Myocyte (in vitro differentiated cells): ENCODE data around the gene TMEM45A. TPM values are rescaled to one million over a fixed set of nuclear protein-coding genes. Genes with fewer than 3 reads are reported as not detected.
"Not testable (repeated sequence)": the region's sequence is repeated elsewhere in the genome, so short reads cannot be mapped to it uniquely, and the experiment has no call there.

ENCODE experiments used
- DNase-seq: peaks from one replicate; pipeline ENCODE4 v3.0.0-alpha.2; 2012; ENCODE audit warnings: low read depth
- total RNA-seq: library from RNA; depleted of rRNA; stranded (reverse); fragments of >200 nt; gene quantifications from 2 replicates; pipeline ENCODE4 v1.2.3, GENCODE V29; 2014

TMEM45A gene
- total RNA-seq, 1 donor from 2014 or later, result 17.6 TPM

DNA sequence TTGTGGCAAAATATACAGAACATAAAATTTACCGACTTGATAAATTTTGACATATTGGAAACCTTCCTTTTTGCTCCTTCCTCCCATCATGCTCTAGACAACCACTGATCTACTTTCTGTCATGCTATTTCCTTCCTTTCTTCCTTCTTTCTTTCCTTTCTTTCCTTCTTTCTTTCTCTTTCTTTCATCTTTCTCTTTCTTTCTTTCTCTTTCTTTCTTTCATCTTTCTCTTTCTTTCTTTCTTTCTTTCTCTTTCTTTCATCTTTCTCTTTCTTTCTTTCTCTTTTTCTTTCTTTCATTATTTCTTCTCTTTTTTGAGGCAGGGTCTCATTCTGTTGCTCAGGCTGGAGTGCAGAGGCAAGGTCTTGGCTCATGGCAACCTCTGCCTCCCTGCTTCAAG is 8.9 kb upstream of the TMEM45A start:
- DNase-seq, result no peak

DNA sequence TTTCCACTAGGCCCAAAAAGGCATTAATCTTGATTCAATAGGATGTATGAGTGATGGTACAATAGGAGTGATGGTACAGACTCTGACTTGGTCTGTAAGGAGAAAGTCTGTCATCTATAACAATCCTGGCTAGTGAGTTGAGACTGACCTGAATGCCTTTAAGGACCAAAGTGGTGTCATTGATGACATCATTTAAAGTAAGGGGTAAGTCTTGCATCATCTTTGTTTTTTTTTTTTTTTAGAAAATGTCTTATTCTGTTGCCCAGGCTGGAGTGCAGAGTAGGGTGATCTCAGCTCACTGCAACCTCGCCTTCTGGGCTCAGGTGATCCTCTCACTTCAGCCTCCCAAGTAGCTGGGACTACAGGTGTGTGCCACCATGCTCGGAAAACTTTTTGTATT is 5.6 kb upstream of the TMEM45A start:
- DNase-seq, result no peak

DNA sequence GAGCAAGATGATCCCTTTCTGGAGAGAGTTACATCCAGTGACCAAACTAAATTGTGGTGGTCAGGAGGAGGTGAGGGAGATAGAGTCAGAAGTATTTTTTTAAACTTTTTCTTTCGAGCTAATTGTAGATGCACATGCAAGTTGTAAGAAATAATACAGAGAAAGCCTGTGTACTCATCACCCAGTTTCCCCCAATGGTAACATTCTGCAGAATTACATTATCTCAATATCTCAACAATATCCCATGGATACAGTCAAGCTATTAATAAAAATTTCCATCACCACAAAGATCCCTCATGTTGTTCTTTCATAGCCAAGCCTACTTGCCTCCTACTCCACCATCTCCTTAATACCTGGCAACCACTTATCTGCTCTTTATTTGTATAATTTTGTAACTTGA is 3.3 kb upstream of the TMEM45A start:
- no peak for DNase-seq

DNA sequence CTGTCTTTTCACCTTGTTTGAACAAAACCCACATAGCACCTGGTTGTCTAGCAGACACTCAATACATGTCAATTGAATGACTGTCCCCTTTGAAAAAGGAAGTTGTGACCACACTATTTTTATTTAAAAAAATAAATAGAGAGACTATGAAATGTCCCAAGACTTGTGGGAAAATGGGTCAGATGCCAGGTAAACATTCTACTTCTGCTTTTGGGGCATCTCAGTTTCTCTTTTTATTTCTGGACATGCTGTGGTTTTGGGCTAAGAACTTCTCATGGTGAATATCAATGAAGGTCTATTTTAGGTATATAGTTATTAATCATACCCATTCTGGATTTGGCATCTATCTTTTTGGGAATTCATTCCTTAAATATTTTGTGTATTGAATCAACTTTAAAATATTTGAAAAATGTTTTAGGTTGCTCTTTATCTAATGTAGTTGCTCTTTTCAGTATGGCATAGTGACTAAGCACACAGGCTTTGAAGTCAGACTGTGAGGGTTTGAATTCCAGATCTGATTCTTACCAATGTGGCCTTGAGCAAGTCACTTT is 4.4 kb downstream of the TMEM45A start:
- peak; percentile 18 for DNase-seq

GRCh38 chr3:100499651-100500050 is 7.2 kb downstream of the TMEM45A start:
- no peak for DNase-seq

GRCh38 chr3:100500320-100500880 is 8.0 kb downstream of the TMEM45A start:
- no peak for DNase-seq

GRCh38 chr3:100503448-100503847 is 11.0 kb downstream of the TMEM45A start:
- no peak for DNase-seq

DNA sequence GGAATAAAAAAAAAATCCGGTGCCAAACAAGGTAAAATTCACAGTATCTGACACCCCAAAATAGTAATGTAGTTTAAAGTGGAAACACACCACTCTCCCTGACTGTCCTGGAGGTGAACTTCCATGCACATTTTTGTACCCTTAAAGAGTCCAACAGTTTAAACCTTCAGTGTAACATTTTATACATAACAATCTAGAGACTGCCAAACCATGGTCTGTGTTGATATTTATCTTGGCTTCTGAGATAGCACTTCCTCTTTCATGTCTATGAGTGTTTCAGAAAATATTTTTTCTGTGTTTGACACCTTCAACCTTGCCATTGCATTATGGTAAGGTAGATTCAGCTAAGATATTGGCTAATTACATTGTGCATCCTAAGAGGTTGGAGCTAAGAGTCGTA is 13.9 kb downstream of the TMEM45A start:
- no peak for DNase-seq

DNA sequence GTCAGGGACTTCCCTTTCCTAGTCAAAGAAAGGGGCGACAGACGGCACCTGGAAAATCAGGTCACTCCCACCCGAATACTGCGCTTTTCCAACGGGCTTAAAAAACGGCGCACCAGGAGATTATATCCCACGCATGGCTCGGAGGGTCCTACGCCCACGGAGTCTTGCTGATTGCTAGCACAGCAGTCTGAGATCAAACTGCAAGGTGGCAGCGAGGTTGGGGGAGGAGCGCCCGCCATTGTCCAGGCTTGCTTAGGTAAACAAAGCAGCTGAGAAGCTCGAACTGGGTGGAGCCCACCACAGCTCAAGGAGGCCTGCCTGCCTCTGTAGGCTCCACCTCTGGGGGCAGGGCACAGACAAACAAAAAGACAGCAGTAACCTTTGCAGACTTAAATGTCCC is 17.4 kb downstream of the TMEM45A start:
- DNase-seq, result not testable (repeated sequence)

GRCh38 chr3:100516232-100516631 is 23.8 kb downstream of the TMEM45A start:
- DNase-seq, result no peak

DNA sequence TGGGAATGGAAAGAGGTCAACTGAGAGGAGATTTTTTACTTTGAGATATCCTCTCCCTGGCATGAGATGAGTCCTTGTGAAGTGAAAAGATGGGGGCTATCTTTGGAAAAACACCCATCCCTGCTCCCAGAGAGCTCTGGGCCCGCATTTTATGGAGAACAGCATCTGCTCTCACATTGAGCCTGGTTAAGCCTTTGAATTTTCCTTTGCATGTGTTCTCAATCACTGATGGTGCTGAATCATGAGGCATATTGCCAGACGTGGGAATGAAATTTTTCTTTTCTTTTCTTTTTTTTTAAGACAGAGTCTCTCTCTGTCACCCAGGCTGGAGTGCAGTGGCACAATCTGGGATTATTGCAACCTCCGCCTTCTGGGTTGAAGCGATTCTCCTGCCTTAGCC is 24.4 kb downstream of the TMEM45A start:
- peak; percentile 47 for DNase-seq

DNA sequence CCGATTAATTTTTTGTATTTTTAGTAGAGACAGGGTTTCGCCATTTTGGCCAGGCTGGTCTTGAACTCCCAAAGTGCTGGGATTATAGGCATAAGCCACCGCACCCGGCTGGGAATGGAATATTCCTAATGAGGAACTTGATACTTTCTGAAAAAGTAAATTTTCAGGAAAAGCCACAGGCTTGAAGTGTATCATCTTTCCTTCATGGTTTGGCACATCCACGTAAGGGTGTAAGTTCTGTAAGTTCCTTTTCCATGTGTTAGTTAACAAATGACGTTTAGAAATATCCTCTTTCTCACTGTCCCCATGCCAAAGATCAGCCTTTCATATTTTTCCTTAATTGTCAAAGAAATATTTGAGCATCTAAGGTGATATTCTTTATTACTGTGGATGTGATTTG is 24.9 kb downstream of the TMEM45A start:
- peak; percentile 11 for DNase-seq

DNA sequence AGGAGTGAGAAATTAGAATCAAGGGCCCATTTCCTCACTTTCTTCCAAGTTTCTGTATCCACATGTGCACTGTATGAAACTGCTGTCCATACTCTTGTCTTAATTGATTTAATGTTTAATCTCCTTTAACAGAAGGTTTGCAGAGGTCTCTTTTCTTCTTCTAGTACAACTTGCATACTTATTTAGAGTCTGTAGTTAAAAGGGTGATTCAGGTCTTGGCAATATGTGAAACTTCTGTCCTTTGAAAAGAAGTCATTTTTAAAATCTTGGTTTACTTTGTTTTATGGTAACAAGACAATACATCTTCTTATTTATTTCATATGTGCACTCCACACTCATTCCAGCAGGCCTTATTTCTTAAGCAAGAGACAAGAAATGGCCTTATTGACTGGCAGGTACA is 25.8 kb downstream of the TMEM45A start:
- no peak for DNase-seq

GRCh38 chr3:100518983-100519382 is 26.6 kb downstream of the TMEM45A start:
- DNase-seq, result no peak

DNA sequence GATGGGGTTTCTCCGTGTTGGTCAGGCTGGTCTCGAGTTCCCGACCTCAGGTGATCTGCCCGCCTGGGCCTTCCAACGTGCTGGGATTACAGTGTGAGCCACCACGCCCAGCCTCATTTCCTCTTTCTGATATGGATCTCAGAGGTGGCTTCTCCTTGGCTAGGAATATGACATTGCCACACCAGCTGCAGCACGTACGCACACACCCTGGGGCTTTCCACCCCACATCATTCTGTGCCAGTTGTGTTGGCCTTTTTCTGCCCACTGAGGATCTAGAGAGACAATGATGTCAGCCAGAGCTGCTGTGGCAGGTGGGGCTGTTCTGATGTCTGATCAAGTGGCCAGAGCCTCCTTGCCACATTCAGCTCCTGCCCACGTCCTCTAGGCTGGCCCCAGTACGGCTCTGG is 29.0 kb downstream of the TMEM45A start:
- peak; percentile 37 for DNase-seq

DNA sequence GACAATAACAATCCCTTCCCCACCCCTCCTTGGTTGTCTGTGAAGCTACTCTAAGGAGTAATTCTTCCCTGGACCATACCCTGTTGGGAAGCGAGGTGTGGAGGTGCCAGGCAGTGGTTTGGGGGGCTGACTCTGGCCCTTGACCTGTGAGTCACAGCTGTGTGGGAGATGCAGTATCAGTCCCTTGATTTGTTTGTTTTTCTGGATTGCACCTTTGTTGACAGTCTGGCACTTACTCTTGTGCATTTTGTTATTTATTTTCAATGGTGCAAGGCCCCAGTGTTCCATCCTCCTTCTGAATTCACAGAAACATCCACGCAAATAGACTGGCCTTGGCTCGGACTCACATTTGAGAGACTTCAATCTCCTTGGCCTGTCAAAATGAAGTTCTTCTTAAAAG is 29.7 kb downstream of the TMEM45A start:
- no peak for DNase-seq

- no peak for DNase-seq
These were observed 30.8 kb downstream of the TMEM45A start for GRCh38 chr3:100523050-100523760.

DNA sequence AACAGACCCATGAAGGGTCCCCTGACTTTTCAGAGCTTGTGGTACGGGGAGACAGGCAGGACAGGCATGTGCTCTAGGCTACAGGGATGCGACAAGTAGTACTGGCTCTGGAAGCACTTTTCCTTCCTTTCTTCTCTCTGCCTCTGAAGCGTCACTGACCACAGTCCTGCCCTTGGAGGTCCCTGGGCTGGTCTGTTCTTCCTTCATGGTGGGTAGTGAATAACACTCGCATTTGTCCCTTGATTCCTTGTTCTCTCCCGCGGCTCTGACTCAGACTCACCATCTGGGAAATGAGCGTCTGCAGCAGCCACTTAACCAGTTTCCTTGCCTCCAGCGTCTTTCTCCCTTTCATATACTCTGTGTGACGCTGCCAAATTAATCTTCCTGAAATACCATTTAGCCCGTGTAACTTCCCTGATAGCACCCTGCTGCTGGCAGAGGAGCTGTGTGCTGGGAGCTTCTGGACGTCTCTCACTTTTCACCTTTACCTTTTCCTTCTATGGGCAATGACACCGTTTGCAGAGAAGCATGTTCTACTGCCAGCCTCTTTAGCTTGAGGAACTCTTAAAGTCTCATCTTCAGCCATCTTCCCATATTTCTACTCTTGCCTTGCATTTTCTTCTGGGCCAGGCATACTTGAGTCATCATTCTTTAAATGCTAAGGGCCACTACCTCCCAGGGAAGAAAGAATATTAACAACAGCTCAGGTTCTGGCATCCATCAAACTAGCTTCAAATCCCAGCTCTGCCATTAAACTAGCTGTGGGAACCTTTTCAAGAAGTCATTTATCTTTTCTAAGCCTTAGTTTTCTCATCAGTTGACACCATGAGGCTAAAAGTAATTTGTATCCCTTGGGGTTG is 33.6 kb downstream of the TMEM45A start:
- DNase-seq, result peak; percentile 6

- no peak for DNase-seq
These were observed 34.4 kb downstream of the TMEM45A start for GRCh38 chr3:100526613-100527346.

GRCh38 chr3:100527347-100527735 is 34.9 kb downstream of the TMEM45A start:
- no peak for DNase-seq

- DNase-seq, result no peak
These were observed 38.7 kb downstream of the TMEM45A start for GRCh38 chr3:100531093-100531492.
